UCSD-AML1 (cell line): ENCODE measurements around the gene FKBP14.
"Not testable (repeated sequence)": the region's sequence is repeated elsewhere in the genome, so short reads cannot be mapped to it uniquely, and the experiment has no call there.

Source experiments
- DNase-seq: peaks from one replicate; lab custom pipeline; 2025; ENCODE audit not compliant: unreplicated experiment; lab: John Stamatoyannopoulos, UW

Gene FKBP14

GRCh38 chr7:29961611-29962010, 64.9 kb downstream of the FKBP14 start:
- not testable (repeated sequence) for DNase-seq
